SK-N-SH (cell line): Measurements from ENCODE around the gene TMEM132D.

Source experiments
- CTCF ChIP-seq: fragments of 200-600 bp; sonication (generic); IDR thresholded peaks from 2 replicates; pipeline ENCODE4 v1.6.1; 2017; ENCODE audit warnings: antibody characterized with exemption, mild to moderate bottlenecking, moderate library complexity
- EP300 ChIP-seq, 2 experiments: IDR thresholded peaks; 2 replicates each; pipeline versions ENCODE4 v1.4.0 to v1.6.1; 2012; ENCODE audit warnings: borderline replicate concordance in 1 of 2, low read depth in 1 of 2, low read length in 1 of 2
- FOXJ3 ChIP-seq: sonication (generic); formaldehyde crosslinking; IDR thresholded peaks from 2 replicates; pipeline ENCODE4 v1.5.1; 2020; ENCODE audit warnings: mild to moderate bottlenecking, missing genetic modification reagents
- RCOR1 ChIP-seq: fragments of 150-350 bp; IDR thresholded peaks from 2 replicates; pipeline ENCODE4 v1.6.1; 2017; ENCODE audit warnings: antibody characterized with exemption, low read length
- REST ChIP-seq: IDR thresholded peaks from 2 replicates; pipeline ENCODE4 v1.6.1; 2012; ENCODE audit warnings: mild to moderate bottlenecking, low read depth, low read length, moderate library complexity
- TAF1 ChIP-seq: IDR thresholded peaks from 2 replicates; pipeline ENCODE4 v1.6.1; 2012; ENCODE audit warnings: low read depth, mild to moderate bottlenecking, low read length, moderate library complexity, borderline replicate concordance

- TF ChIP-seq EP300 (IDR thresholded peaks at IDR 0.05; ENCODE audit: borderline replicate concordance in 1 of 2, low read depth in 1 of 2, low read length in 1 of 2) (no peak), TAF1 (no peak), CTCF (no peak), RCOR1 (no peak), REST (no peak), FOXJ3 (CRISPR knock-in tag) (no peak)
Observed at GRCh38 chr12:129762436-129762835, 141.4 kb downstream of the TMEM132D start.
